Panc1 (cell line): ENCODE data around the gene EIPR1.

Experiments used
- CTCF ChIP-seq: fragments of 450-650 bp; IDR thresholded peaks from 2 replicates; pipeline ENCODE4 v1.5.1; 2017; ENCODE audit warnings: mild to moderate bottlenecking
- REST ChIP-seq, 2 experiments: IDR thresholded peaks; 2 replicates each; pipeline ENCODE4 v1.6.1; 2011 to 2012; ENCODE audit warnings: low read depth in 2 of 2, control low read depth in 1 of 2, low read length in 1 of 2, mild to moderate bottlenecking in 1 of 2, moderate library complexity in 1 of 2; ENCODE audit not compliant: insufficient read depth in 1 of 2

- no peak for TF ChIP-seq CTCF
- TF ChIP-seq REST (IDR thresholded peaks at IDR 0.05; ENCODE audit: insufficient read depth in 1 of 2, low read depth in 2 of 2, low read length in 1 of 2), result no peak
These were observed 100.4 kb downstream of the EIPR1 start for GRCh38 chr2:3277050-3277747.
